Activated B cell treated with CpG ODN at 0.5 μM for 24 hours (primary cell): ENCODE data around the gene EAF2. TPM values are rescaled to one million over a fixed set of nuclear protein-coding genes. Genes with fewer than 3 reads are reported as not detected.

Source experiments
- ATAC-seq: fragments of 200-7000 bp; cut with Tn5 transposase; one replicate; pipeline ENCODE4 v1.10.0; 2021; ENCODE audit warnings: low read depth, mild to moderate bottlenecking, moderate library complexity
- CTCF ChIA-PET: fragments of 350-600 bp; sonication (Branson Sonifier 250); formaldehyde crosslinking; loops from one replicate; lab custom pipeline; 2021; ENCODE audit warnings: antibody characterized with exemption; lab: Charles Lee
- POLR2A ChIA-PET: fragments of 350-600 bp; sonication (Branson Sonifier 250); formaldehyde crosslinking; loops from one replicate; lab custom pipeline; 2021; ENCODE audit warnings: antibody characterized with exemption; lab: Charles Lee
- DNase-seq: peaks from one replicate; pipeline ENCODE4 v3.0.0; 2022
- H3K27ac Mint-ChIP-seq: one replicate; pipeline ENCODE4 v1.8.0; 2020; ENCODE audit warnings: mixed read lengths
- H3K27me3 Mint-ChIP-seq: one replicate; pipeline ENCODE4 v1.8.0; 2021; ENCODE audit warnings: mixed read lengths
- H3K36me3 Mint-ChIP-seq: one replicate; pipeline ENCODE4 v1.8.0; 2021; ENCODE audit warnings: low read depth, mixed read lengths
- H3K4me1 Mint-ChIP-seq: one replicate; pipeline ENCODE4 v1.8.0; 2021; ENCODE audit warnings: mixed read lengths
- H3K4me3 Mint-ChIP-seq: one replicate; pipeline ENCODE4 v1.8.0; 2020; ENCODE audit warnings: mild to moderate bottlenecking, mixed read lengths
- H3K9me3 Mint-ChIP-seq: one replicate; pipeline ENCODE4 v1.8.0; 2020; ENCODE audit warnings: mixed read lengths
- intact Hi-C: fragments of 100-400 bp; cut with micrococcal nuclease; formaldehyde crosslinking; loops from one replicate; pipeline ENCODE4 v1.15.1; 2024
- total RNA-seq: library from RNA; stranded (reverse); gene quantifications from 2 replicates; pipeline ENCODE4 v1.2.3, GENCODE V29; 2022
- TF ChIP-seq, protein P1 (sequence below): fragments of 200-600 bp; IDR thresholded peaks from one replicate; pipeline ENCODE4 v1.8.0; 2022; ENCODE audit warnings: antibody characterized with exemption, mild to moderate bottlenecking

The EAF2 gene
- total RNA-seq, 1 donor from 2014 or later = 43.3 TPM

GRCh38 chr3:121818578-121818977 lies 16.4 kb upstream of the EAF2 start:
- Mint-ChIP-seq H3K27ac (peak overlapping the region; percentile 56), H3K27me3 (no peaks in the 10 kb centered on the region), H3K4me3 (no peak overlapping the region), H3K36me3 (peaks cover 86% of the 10 kb centered on the region), H3K9me3 (peaks cover 23% of the 10 kb centered on the region), H3K4me1 (peaks cover 65% of the 10 kb centered on the region)
- DNase-seq = no peak
- ATAC-seq = no peak
- CTCF ChIA-PET = no interaction called here
- TF ChIP-seq, protein P1, sequence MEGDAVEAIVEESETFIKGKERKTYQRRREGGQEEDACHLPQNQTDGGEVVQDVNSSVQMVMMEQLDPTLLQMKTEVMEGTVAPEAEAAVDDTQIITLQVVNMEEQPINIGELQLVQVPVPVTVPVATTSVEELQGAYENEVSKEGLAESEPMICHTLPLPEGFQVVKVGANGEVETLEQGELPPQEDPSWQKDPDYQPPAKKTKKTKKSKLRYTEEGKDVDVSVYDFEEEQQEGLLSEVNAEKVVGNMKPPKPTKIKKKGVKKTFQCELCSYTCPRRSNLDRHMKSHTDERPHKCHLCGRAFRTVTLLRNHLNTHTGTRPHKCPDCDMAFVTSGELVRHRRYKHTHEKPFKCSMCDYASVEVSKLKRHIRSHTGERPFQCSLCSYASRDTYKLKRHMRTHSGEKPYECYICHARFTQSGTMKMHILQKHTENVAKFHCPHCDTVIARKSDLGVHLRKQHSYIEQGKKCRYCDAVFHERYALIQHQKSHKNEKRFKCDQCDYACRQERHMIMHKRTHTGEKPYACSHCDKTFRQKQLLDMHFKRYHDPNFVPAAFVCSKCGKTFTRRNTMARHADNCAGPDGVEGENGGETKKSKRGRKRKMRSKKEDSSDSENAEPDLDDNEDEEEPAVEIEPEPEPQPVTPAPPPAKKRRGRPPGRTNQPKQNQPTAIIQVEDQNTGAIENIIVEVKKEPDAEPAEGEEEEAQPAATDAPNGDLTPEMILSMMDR = no peak
- POLR2A ChIA-PET = interaction anchor here (0.6 to 1.6 kb wide), 3 partner anchors 10 to 26 kb away, joined by 3 to 7 read pairs (median 5); no protein-coding TSS in a partner anchor
- intact Hi-C loops = loop anchor here (2.0 kb wide), 1 partner anchor 16 kb away; the partner anchor contains the start of genes EAF2 and IQCB1

- Mint-ChIP-seq H3K9me3 (peaks cover 23% of the 10 kb centered on the region), H3K36me3 (peaks cover 84% of the 10 kb centered on the region), H3K27ac (no peak overlapping the region), H3K4me3 (no peak overlapping the region), H3K27me3 (no peaks in the 10 kb centered on the region), H3K4me1 (peaks cover 59% of the 10 kb centered on the region)
- intact Hi-C loops = loop anchor here (1.0 to 2.0 kb wide), 2 partner anchors 10 to 16 kb away; partner anchors contain the start of genes EAF2 and IQCB1
- DNase-seq (no peak), ATAC-seq (no peak)
- ChIA-PET POLR2A (interaction anchor here (0.6 kb wide), 1 partner anchor 27 kb away, joined by 7 read pairs; no protein-coding TSS in a partner anchor), CTCF (no interaction called here)
- TF ChIP-seq, protein P1 = no peak
Measured at GRCh38 chr3:121819236-121819635, 15.8 kb upstream of the EAF2 start.

DNA sequence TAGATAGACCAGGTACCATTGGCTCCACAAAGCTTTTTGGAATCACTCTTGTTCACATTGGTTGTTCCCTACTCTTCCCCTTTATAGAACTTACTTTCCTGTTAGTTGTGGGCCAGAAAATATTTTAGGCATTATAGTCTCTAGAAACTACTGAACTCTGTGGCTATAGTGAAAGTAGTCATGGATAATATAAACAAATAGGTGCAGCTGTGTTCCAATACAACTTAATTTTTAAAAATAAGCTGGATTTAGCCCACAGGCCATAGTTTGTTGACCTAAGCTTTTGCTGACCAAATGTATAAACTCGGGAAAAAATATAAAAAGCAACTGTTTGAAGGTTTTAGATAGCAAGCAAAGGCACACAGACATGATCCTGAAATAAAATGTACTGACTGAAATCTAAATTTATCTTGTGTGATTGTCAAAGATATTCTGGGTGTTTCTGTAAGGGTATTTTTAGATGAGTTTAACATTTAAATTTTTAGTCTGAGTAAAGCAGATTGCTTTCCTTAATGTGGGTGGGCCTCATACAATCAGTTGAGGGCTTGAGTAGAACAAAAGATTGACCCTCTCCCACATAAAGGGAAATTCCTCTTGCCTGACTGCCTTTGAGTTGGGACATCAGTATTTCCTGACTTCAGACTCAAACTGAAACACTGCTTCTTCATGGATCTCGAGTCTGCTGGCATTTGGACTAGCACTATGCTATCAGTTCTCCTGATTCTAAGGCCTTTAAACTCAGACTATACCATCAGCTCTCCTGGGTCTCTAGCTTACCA lies 13.4 kb upstream of the EAF2 start:
- intact Hi-C loops = no loop called here
- H3K4me3 Mint-ChIP-seq = no peak overlapping the region
- TF ChIP-seq, protein P1 = no peak
- ChIA-PET CTCF (no interaction called here), POLR2A (interaction anchor here (1.0 kb wide), 1 partner anchor 10 kb away, joined by 5 read pairs; no protein-coding TSS in a partner anchor)
- peaks cover 15% of the 10 kb centered on the region for H3K9me3 Mint-ChIP-seq
- H3K27me3 Mint-ChIP-seq = no peaks in the 10 kb centered on the region
- H3K27ac Mint-ChIP-seq = no peak overlapping the region
- peaks cover 42% of the 10 kb centered on the region for H3K4me1 Mint-ChIP-seq
- ATAC-seq (no peak), DNase-seq (no peak)
- H3K36me3 Mint-ChIP-seq = peaks cover 84% of the 10 kb centered on the region

DNA sequence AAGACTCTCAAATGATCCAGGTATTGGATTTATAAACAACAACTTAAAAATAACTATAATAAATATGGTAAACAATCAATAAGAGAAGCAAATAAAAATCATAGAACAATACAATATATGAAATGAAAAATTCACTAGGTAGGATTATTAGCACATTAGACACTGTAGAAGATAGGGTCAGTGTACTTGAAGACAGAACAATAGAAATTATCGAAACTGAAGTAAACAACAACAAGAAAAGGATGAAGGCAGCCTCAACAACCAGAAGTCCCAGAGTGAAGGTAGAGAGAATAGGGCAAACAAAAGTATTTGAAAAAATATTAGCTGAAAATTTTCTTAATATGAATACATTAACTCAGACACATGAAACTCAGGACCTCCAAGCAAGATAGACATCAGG lies 12.0 kb upstream of the EAF2 start:
- H3K36me3 Mint-ChIP-seq = peaks cover 85% of the 10 kb centered on the region
- ChIA-PET CTCF (no interaction called here), POLR2A (no interaction called here)
- H3K27me3 Mint-ChIP-seq = no peaks in the 10 kb centered on the region
- TF ChIP-seq, protein P1 = no peak
- H3K9me3 Mint-ChIP-seq = peaks cover 9% of the 10 kb centered on the region
- DNase-seq = no peak
- intact Hi-C loops = no loop called here
- H3K4me3 Mint-ChIP-seq = no peak overlapping the region
- peaks cover 34% of the 10 kb centered on the region for H3K4me1 Mint-ChIP-seq
- no peak for ATAC-seq
- H3K27ac Mint-ChIP-seq = no peak overlapping the region

- peak overlapping the region; percentile 99 for H3K4me3 Mint-ChIP-seq
- DNase-seq = no peak
- H3K9me3 Mint-ChIP-seq = no peaks in the 10 kb centered on the region
- TF ChIP-seq, protein P1 = no peak
- intact Hi-C loops = loop anchor here (2.0 kb wide), 3 partner anchors 15 to 551 kb away; partner anchors contain the start of gene FAM162A
- ChIA-PET POLR2A (interaction anchor here (0.9 to 3.2 kb wide), 6 partner anchors 23 to 287 kb away, joined by 4 to 24 read pairs (median 8); partner anchors contain the start of gene HCLS1), CTCF (no interaction called here)
- H3K27me3 Mint-ChIP-seq = no peaks in the 10 kb centered on the region
- H3K36me3 Mint-ChIP-seq = peaks cover 54% of the 10 kb centered on the region
- ATAC-seq = no peak
- peaks cover 70% of the 10 kb centered on the region for H3K4me1 Mint-ChIP-seq
- H3K27ac Mint-ChIP-seq = peak overlapping the region; percentile 95
Measured at GRCh38 chr3:121834157-121834670, 795 bp upstream of the EAF2 start.
